Activated CD8-positive, alpha-beta T cell treated with anti-CD3 and anti-CD28 coated beads for 36 hours (primary cell): ENCODE results near the gene SEH1L. TPM values are rescaled to one million over a fixed set of nuclear protein-coding genes. Genes with fewer than 3 reads are reported as not detected.

Source experiments
- ATAC-seq: fragments of 200-7000 bp; cut with Tn5 transposase; one replicate; pipeline ENCODE4 v1.10.0; 2021; ENCODE audit warnings: mild to moderate bottlenecking, moderate library complexity
- CTCF ChIA-PET: fragments of 350-600 bp; sonication (Branson Sonifier 250); formaldehyde crosslinking; loops from one replicate; lab custom pipeline; 2021; ENCODE audit warnings: antibody characterized with exemption; lab: Charles Lee
- POLR2A ChIA-PET: fragments of 350-600 bp; sonication (Branson Sonifier 250); formaldehyde crosslinking; loops from one replicate; lab custom pipeline; 2021; ENCODE audit warnings: antibody characterized with exemption; lab: Charles Lee
- DNase-seq: peaks from one replicate; pipeline ENCODE4 v3.0.0-alpha.2; 2020
- H3K27ac Mint-ChIP-seq: one replicate; pipeline ENCODE4 v1.8.0; 2021; ENCODE audit warnings: mild to moderate bottlenecking, mixed read lengths
- H3K27me3 Mint-ChIP-seq: one replicate; pipeline ENCODE4 v1.8.0; 2021; ENCODE audit warnings: mixed read lengths
- H3K36me3 Mint-ChIP-seq: one replicate; pipeline ENCODE4 v1.8.0; 2021; ENCODE audit warnings: low read depth, mixed read lengths
- H3K4me1 Mint-ChIP-seq: one replicate; pipeline ENCODE4 v1.8.0; 2021; ENCODE audit warnings: low read depth, mixed read lengths
- H3K4me3 Mint-ChIP-seq: one replicate; pipeline ENCODE4 v1.8.0; 2021; ENCODE audit warnings: mild to moderate bottlenecking, moderate library complexity, mixed read lengths
- H3K9me3 Mint-ChIP-seq: one replicate; pipeline ENCODE4 v1.8.0; 2021; ENCODE audit warnings: mixed read lengths
- intact Hi-C: fragments of 100-400 bp; cut with micrococcal nuclease; formaldehyde crosslinking; loops from one replicate; pipeline ENCODE4 v1.10.0; 2022
- total RNA-seq, 2 experiments: library from RNA; stranded (reverse); gene quantifications; one replicate each; pipeline ENCODE4 v1.2.3, GENCODE V29; 2021
- TF ChIP-seq, protein P1 (sequence below): fragments of 200-600 bp; IDR thresholded peaks from one replicate; pipeline ENCODE4 v1.8.0; 2022; ENCODE audit warnings: antibody characterized with exemption, mild to moderate bottlenecking

Gene SEH1L
- total RNA-seq, 2 experiments from 2014 or later: 105 to 110 TPM

DNA sequence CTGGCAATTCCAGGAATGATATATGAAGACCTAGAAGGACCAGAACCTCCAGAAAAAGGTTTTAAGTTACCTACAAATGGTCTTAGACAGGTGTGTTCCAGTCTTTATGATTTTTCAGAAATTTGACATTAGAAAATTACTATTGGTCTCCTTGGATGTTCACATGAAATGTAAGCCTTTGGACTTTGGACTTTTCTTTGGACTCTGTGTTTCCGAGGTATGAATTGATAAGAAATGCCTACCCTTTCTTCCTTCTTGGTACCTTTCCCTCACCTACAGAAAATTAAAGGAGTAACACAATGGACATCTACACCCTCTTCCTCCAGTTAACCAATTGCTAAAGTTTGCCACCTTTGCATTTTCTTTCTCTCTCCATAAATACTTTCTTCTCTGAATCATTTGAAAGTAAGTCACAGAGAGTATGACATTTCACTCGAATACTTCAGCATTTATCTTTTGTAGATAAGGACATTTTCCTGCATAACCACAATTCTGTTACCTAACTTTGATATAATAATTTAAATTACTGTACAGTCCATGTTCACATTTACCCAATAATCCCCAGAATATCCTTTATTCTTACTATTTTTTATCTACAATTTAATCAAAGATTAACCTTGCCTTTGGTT is 69.5 kb downstream of the SEH1L start:
- Mint-ChIP-seq H3K27me3 (no peaks in the 10 kb centered on the region), H3K4me3 (no peak overlapping the region), H3K4me1 (peaks cover 9% of the 10 kb centered on the region), H3K27ac (no peak overlapping the region), H3K9me3 (no peaks in the 10 kb centered on the region), H3K36me3 (peaks cover 74% of the 10 kb centered on the region)
- ChIA-PET POLR2A (no interaction called here), CTCF (no interaction called here)
- ATAC-seq: no peak
- TF ChIP-seq, protein P1, sequence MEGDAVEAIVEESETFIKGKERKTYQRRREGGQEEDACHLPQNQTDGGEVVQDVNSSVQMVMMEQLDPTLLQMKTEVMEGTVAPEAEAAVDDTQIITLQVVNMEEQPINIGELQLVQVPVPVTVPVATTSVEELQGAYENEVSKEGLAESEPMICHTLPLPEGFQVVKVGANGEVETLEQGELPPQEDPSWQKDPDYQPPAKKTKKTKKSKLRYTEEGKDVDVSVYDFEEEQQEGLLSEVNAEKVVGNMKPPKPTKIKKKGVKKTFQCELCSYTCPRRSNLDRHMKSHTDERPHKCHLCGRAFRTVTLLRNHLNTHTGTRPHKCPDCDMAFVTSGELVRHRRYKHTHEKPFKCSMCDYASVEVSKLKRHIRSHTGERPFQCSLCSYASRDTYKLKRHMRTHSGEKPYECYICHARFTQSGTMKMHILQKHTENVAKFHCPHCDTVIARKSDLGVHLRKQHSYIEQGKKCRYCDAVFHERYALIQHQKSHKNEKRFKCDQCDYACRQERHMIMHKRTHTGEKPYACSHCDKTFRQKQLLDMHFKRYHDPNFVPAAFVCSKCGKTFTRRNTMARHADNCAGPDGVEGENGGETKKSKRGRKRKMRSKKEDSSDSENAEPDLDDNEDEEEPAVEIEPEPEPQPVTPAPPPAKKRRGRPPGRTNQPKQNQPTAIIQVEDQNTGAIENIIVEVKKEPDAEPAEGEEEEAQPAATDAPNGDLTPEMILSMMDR: no peak
- no peak for DNase-seq
- intact Hi-C loops: no loop called here

DNA sequence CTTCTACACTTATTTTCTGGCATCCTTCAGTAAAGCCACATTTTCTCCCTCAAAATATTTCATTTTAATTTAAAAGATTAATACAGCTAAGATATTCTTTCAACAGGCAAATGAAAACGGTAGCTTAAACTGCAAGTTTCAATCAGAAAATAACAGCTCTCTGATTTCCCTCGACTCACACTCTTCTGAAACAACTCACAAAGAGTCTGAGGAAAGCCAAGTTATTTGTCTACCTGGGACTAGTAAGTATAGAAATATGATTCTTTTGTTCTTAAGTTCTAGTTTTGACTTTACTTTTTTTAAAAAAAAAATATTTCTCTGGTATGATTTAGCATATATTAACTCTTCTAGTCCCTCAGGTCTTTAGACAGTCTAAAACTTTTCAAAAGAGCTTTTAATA is 70.6 kb downstream of the SEH1L start:
- CTCF ChIA-PET: no interaction called here
- ATAC-seq (no peak), DNase-seq (no peak)
- H3K9me3 Mint-ChIP-seq: peaks cover 2% of the 10 kb centered on the region
- peaks cover 9% of the 10 kb centered on the region for H3K4me1 Mint-ChIP-seq
- H3K36me3 Mint-ChIP-seq: peaks cover 74% of the 10 kb centered on the region
- POLR2A ChIA-PET: interaction anchor here (0.6 to 1.3 kb wide), 2 partner anchors 12 to 14 kb away, joined by 3 read pairs; no protein-coding TSS in a partner anchor
- intact Hi-C loops: no loop called here
- no peaks in the 10 kb centered on the region for H3K27me3 Mint-ChIP-seq
- no peak overlapping the region for H3K4me3 Mint-ChIP-seq
- H3K27ac Mint-ChIP-seq: no peak overlapping the region
- TF ChIP-seq, protein P1: no peak

DNA sequence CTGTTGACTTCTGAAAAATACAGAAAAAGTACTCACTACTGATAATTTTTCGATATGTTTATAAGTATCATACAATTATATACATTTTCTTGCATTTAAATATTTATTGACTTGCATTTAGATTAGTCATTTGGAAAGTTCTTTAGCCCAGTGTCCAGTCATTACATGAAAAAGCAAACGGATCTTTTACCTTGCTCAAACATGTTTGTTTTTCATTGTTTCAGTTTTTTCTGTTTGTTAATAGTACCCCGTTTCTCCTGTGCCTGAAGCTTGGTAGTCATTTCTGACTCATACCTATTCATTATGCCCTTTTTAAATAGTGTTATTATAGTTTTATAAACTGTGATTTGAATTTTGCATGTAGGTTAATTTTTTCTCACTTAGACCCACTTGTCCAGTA is 71.5 kb downstream of the SEH1L start:
- no peak overlapping the region for H3K27ac Mint-ChIP-seq
- TF ChIP-seq, protein P1: no peak
- intact Hi-C loops: no loop called here
- DNase-seq (no peak), ATAC-seq (no peak)
- H3K9me3 Mint-ChIP-seq: peaks cover 2% of the 10 kb centered on the region
- ChIA-PET POLR2A (no interaction called here), CTCF (interaction anchor here (1.6 kb wide), 1 partner anchor 140 kb away, joined by 5 read pairs; no protein-coding TSS in a partner anchor)
- no peaks in the 10 kb centered on the region for H3K27me3 Mint-ChIP-seq
- peaks cover 76% of the 10 kb centered on the region for H3K36me3 Mint-ChIP-seq
- H3K4me3 Mint-ChIP-seq: no peak overlapping the region
- peaks cover 11% of the 10 kb centered on the region for H3K4me1 Mint-ChIP-seq

DNA sequence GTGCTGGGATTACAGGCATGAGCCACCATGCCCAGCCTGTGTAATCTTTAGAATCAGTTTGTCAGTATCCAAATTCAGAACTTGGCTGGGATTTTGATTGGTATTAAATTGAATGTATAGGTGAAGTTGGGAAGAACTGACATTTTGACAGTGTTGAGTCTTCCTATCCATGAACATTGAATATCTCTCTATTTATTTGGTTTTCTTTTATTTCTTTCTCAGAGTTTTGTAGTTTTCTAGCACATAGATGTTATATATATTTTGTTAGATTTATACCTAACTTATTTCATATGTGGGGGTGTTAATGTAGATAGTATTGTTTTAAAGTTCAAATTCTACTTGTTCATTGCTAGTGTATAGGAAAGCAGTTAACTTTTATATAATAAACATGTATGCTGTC is 74.8 kb downstream of the SEH1L start:
- ChIA-PET CTCF (interaction anchor here (1.1 kb wide), 1 partner anchor 137 kb away, joined by 3 read pairs; no protein-coding TSS in a partner anchor), POLR2A (no interaction called here)
- Mint-ChIP-seq H3K27me3 (no peaks in the 10 kb centered on the region), H3K9me3 (peaks cover 2% of the 10 kb centered on the region), H3K4me1 (peaks cover 11% of the 10 kb centered on the region), H3K4me3 (no peak overlapping the region), H3K36me3 (peaks cover 62% of the 10 kb centered on the region), H3K27ac (no peak overlapping the region)
- intact Hi-C loops: no loop called here
- TF ChIP-seq, protein P1: no peak
- no peak for ATAC-seq
- DNase-seq: no peak

DNA sequence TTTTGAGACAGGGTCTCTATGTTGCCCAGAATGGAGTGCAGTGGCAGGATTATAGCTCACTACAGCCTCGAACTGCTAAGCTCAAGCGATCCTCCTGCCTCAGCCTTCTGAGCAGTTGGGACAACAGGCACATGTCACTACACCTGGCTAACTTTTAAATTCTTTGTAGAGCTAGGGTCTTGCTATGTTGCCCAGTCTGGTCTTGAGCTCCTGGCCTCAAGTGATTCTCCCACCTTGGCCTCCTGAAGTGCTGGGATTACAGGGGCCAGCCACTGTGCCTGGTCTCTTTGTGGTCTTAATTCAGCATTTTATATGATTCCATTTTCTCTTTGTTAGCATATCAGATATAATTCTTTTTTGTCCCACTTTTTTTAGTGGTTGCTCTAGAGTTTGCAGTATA is 77.4 kb downstream of the SEH1L start:
- ATAC-seq (no peak), DNase-seq (no peak)
- H3K27me3 Mint-ChIP-seq: no peaks in the 10 kb centered on the region
- no peak overlapping the region for H3K4me3 Mint-ChIP-seq
- peaks cover 2% of the 10 kb centered on the region for H3K9me3 Mint-ChIP-seq
- peaks cover 11% of the 10 kb centered on the region for H3K4me1 Mint-ChIP-seq
- ChIA-PET CTCF (interaction anchor here (1.1 kb wide), 1 partner anchor 39 kb away, joined by 3 read pairs; no protein-coding TSS in a partner anchor), POLR2A (no interaction called here)
- H3K27ac Mint-ChIP-seq: no peak overlapping the region
- TF ChIP-seq, protein P1: no peak
- peaks cover 57% of the 10 kb centered on the region for H3K36me3 Mint-ChIP-seq
- intact Hi-C loops: no loop called here
